B cell (primary cell): Measurements from ENCODE around the gene MEPCE. TPM values are rescaled to one million over a fixed set of nuclear protein-coding genes. Genes with fewer than 3 reads are reported as not detected.

ENCODE experiments used
- ATAC-seq: fragments of 200-7000 bp; cut with Tn5 transposase; one replicate; pipeline ENCODE4 v1.10.0; 2021; ENCODE audit warnings: low read depth, mild to moderate bottlenecking, moderate number of reproducible peaks, moderate library complexity
- CTCF ChIA-PET: fragments of 350-600 bp; sonication (Branson Sonifier 250); formaldehyde crosslinking; loops from one replicate; lab custom pipeline; 2021; ENCODE audit warnings: antibody characterized with exemption, inconsistent platforms; lab: Charles Lee
- POLR2A ChIA-PET: fragments of 350-600 bp; sonication (Branson Sonifier 250); formaldehyde crosslinking; loops from one replicate; lab custom pipeline; 2021; ENCODE audit warnings: antibody characterized with exemption; lab: Charles Lee
- DNase-seq: peaks from one replicate; pipeline ENCODE4 v3.0.0; 2013
- H2AFZ ChIP-seq: 2 replicates; pipeline ENCODE4 v1.6.1; 2012; ENCODE audit warnings: mild to moderate bottlenecking, low read depth, low read length; ENCODE audit not compliant: insufficient read depth, poor library complexity, severe bottlenecking
- H3K27ac ChIP-seq, 2 donors: 1 replicate in 1 of 2; 2 replicates in 1 of 2; pipeline ENCODE4 v1.5.1; 2012 to 2013; ENCODE audit warnings: low read length in 2 of 2, mild to moderate bottlenecking in 2 of 2, moderate library complexity in 1 of 2
- H3K27me3 ChIP-seq, 4 experiments: fragments of 200-600 bp in 1 of 4; sonication (generic) in 1 of 4; replicated peaks in 1 of 4; 1 replicate in 2 of 4; 2 replicates in 2 of 4; pipeline versions ENCODE4 v1.6.1 to v1.7.0; 2013 to 2016; ENCODE audit warnings: low read length in 3 of 4, mild to moderate bottlenecking in 2 of 4, mixed read lengths in 1 of 4, moderate library complexity in 1 of 4; ENCODE audit not compliant: insufficient read depth in 4 of 4, control insufficient read depth in 3 of 4; ENCODE audit errors: control extremely low read depth in 1 of 4
- H3K36me3 ChIP-seq, 2 experiments: replicated peaks in 1 of 2; 1 replicate in 1 of 2; 2 replicates in 1 of 2; pipeline versions ENCODE4 v1.6.1 to v1.7.1; 2013; ENCODE audit warnings: low read length in 1 of 2; ENCODE audit not compliant: insufficient read depth in 2 of 2, control insufficient read depth in 1 of 2; ENCODE audit errors: control extremely low read depth in 1 of 2, extremely low read depth in 1 of 2
- H3K4me1 ChIP-seq, 2 donors: fragments of 200-600 bp in 1 of 2; sonication (generic) in 1 of 2; 1 replicate in 1 of 2; 2 replicates in 1 of 2; pipeline versions ENCODE4 v1.5.1 to v1.6.1; 2013 to 2017; ENCODE audit warnings: low read length in 2 of 2; ENCODE audit not compliant: control insufficient read depth in 2 of 2, insufficient read depth in 2 of 2
- H3K4me2 ChIP-seq: replicated peaks from 2 replicates; pipeline ENCODE3; 2012; ENCODE audit warnings: mild to moderate bottlenecking, low read depth, low read length; ENCODE audit not compliant: poor library complexity, severe bottlenecking
- H3K4me3 ChIP-seq, 5 experiments: fragments of 200-600 bp in 1 of 5; sonication (generic) in 1 of 5; 1 replicate in 3 of 5; 2 replicates in 2 of 5; pipeline versions ENCODE4 v1.5.1 to v1.7.0; 2011 to 2016; ENCODE audit warnings: low read length in 4 of 5, mild to moderate bottlenecking in 4 of 5, low read depth in 2 of 5, control low read depth in 1 of 5, moderate library complexity in 1 of 5; ENCODE audit not compliant: insufficient read depth in 1 of 5; ENCODE audit errors: control extremely low read depth in 1 of 5, extremely low read depth in 1 of 5
- H3K79me2 ChIP-seq: fragments of 200-600 bp; sonication (generic); one replicate; pipeline ENCODE4 v1.6.0; 2016; ENCODE audit warnings: low read length; ENCODE audit not compliant: control insufficient read depth, insufficient read depth
- H3K9ac ChIP-seq: fragments of 200-600 bp; sonication (generic); 2 replicates; pipeline ENCODE4 v1.6.1; 2017; ENCODE audit warnings: mild to moderate bottlenecking, low read length, moderate library complexity
- H3K9me3 ChIP-seq, 3 donors: one replicate each; pipeline versions ENCODE4 v1.6.1 to v1.7.1; 2013; ENCODE audit warnings: low read length in 2 of 3; ENCODE audit not compliant: control insufficient read depth in 2 of 3, insufficient read depth in 1 of 3; ENCODE audit errors: control extremely low read depth in 1 of 3
- H4K20me1 ChIP-seq: 2 replicates; pipeline ENCODE4 v1.6.0; 2012; ENCODE audit warnings: mild to moderate bottlenecking, low read length; ENCODE audit not compliant: insufficient read depth, control insufficient read depth, poor library complexity, severe bottlenecking
- H3K27ac Mint-ChIP-seq: one replicate; pipeline ENCODE4 v1.8.0; 2021; ENCODE audit warnings: mixed read lengths
- H3K27me3 Mint-ChIP-seq: one replicate; pipeline ENCODE4 v1.8.0; 2021; ENCODE audit warnings: mixed read lengths
- H3K4me1 Mint-ChIP-seq: one replicate; pipeline ENCODE4 v1.8.0; 2021; ENCODE audit warnings: mixed read lengths
- H3K4me3 Mint-ChIP-seq: one replicate; pipeline ENCODE4 v1.8.0; 2021; ENCODE audit warnings: mixed read lengths
- H3K9me3 Mint-ChIP-seq: one replicate; pipeline ENCODE4 v1.8.0; 2022; ENCODE audit warnings: mixed read lengths; ENCODE audit not compliant: insufficient read depth
- EZH2 ChIP-seq: IDR thresholded peaks from 2 replicates; pipeline ENCODE4 v1.6.1; 2012; ENCODE audit warnings: borderline replicate concordance, low read depth, mild to moderate bottlenecking, moderate library complexity, low read length; ENCODE audit not compliant: insufficient read depth, poor library complexity, severe bottlenecking
- WGBS: methylation state at CpG from one replicate; pipeline ENCODE4 v1.1.5; 2013; ENCODE audit warnings: missing lambda C conversion rate; ENCODE audit not compliant: insufficient coverage; 5-methylcytosine and 5-hydroxymethylcytosine counted together
- intact Hi-C: fragments of 100-400 bp; cut with micrococcal nuclease; formaldehyde crosslinking; loops from one replicate; pipeline ENCODE4 v1.10.0; 2022
- polyA plus RNA-seq: library from polyadenylated mRNA; depleted of rRNA; stranded (reverse); fragments of >200 nt; gene quantifications from 2 replicates; pipeline ENCODE4 v1.2.3, GENCODE V29; 2012
- total RNA-seq, 2 donors: library from RNA; stranded (reverse); fragments of 120-200 nt in 1 of 2; gene quantifications; 1 replicate in 1 of 2; 2 replicates in 1 of 2; pipeline versions ENCODE4 v1.2.3 to v1.2.4, GENCODE V29; 2013 to 2022
- TF ChIP-seq, protein P1 (sequence below): fragments of 200-600 bp; IDR thresholded peaks from one replicate; pipeline ENCODE4 v1.8.0; 2022; ENCODE audit warnings: antibody characterized with exemption, mild to moderate bottlenecking

MEPCE gene
- total and polyA plus RNA-seq, 2 donors (not counting 1 experiment from before 2014, with no cell fraction given) = 54.5 to 90.6 TPM

DNA sequence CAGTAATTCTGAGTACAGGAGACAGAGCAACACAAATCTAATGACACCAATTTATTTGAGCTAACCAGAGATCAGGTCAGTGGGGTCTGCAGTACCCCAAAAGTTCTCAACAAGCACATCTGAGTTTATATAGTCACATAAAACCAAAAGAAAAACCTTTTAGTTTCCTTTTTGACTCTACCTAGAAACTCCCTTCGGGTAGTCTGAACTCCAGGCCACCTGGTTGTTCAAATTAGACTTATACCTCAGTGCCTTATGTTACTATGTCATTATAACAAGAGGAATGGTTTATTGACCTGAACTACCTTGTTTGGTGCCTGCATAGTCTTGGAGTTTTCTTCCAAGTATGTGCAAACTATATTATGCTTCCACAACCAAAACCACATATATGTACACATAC lies 15.7 kb upstream of the MEPCE start:
- Histone ChIP-seq H3K27ac (peak overlapping the region; percentile 17 to 50), H3K4me1 (peaks cover 23 to 26% of the 10 kb centered on the region in 2 donors), H3K4me3 (no peak overlapping the region), H4K20me1 (no peaks in the 10 kb centered on the region), H3K36me3 (no peaks in the 10 kb centered on the region), H3K9ac (no peak overlapping the region), H3K4me2 (peak overlapping the region; percentile 16), H2AFZ (no peak overlapping the region), H3K79me2 (no peaks in the 10 kb centered on the region), H3K9me3 (no peaks in the 10 kb centered on the region), H3K27me3 (no peaks in the 10 kb centered on the region)
- WGBS = no CpG with 5 or more reads among the region's 1 CpG
- ChIA-PET CTCF (interaction anchor here (0.6 to 1.4 kb wide), 4 partner anchors 27 to 281 kb away, joined by 3 to 5 read pairs (median 4); no protein-coding TSS in a partner anchor), POLR2A (interaction anchor here (0.5 kb wide), 2 partner anchors 36 to 168 kb away, joined by 3 to 7 read pairs; no protein-coding TSS in a partner anchor)
- TF ChIP-seq, protein P1, sequence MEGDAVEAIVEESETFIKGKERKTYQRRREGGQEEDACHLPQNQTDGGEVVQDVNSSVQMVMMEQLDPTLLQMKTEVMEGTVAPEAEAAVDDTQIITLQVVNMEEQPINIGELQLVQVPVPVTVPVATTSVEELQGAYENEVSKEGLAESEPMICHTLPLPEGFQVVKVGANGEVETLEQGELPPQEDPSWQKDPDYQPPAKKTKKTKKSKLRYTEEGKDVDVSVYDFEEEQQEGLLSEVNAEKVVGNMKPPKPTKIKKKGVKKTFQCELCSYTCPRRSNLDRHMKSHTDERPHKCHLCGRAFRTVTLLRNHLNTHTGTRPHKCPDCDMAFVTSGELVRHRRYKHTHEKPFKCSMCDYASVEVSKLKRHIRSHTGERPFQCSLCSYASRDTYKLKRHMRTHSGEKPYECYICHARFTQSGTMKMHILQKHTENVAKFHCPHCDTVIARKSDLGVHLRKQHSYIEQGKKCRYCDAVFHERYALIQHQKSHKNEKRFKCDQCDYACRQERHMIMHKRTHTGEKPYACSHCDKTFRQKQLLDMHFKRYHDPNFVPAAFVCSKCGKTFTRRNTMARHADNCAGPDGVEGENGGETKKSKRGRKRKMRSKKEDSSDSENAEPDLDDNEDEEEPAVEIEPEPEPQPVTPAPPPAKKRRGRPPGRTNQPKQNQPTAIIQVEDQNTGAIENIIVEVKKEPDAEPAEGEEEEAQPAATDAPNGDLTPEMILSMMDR = no peak
- TF ChIP-seq EZH2 = no peak
- H3K27ac Mint-ChIP-seq = no peak overlapping the region
- no peaks in the 10 kb centered on the region for H3K27me3 Mint-ChIP-seq
- ATAC-seq (no peak), DNase-seq (no peak)
- peaks cover 12% of the 10 kb centered on the region for H3K4me1 Mint-ChIP-seq
- no peaks in the 10 kb centered on the region for H3K9me3 Mint-ChIP-seq
- H3K4me3 Mint-ChIP-seq = no peak overlapping the region
- intact Hi-C loops = no loop called here

GRCh38 chr7:100415448-100415847 lies 14.2 kb upstream of the MEPCE start:
- no peak overlapping the region for H3K4me3 ChIP-seq
- Mint-ChIP-seq H3K4me1 (peaks cover 15% of the 10 kb centered on the region), H3K9me3 (no peaks in the 10 kb centered on the region), H3K27me3 (no peaks in the 10 kb centered on the region), H3K4me3 (no peak overlapping the region), H3K27ac (no peak overlapping the region)
- H3K9ac ChIP-seq = no peak overlapping the region
- no peaks in the 10 kb centered on the region for H3K27me3 ChIP-seq
- no peaks in the 10 kb centered on the region for H4K20me1 ChIP-seq
- no peak for DNase-seq
- no peak overlapping the region for H3K4me2 ChIP-seq
- H2AFZ ChIP-seq = no peak overlapping the region
- TF ChIP-seq, protein P1 = no peak
- no peak for TF ChIP-seq EZH2
- ATAC-seq = no peak
- ChIA-PET POLR2A (interaction anchor here (0.7 kb wide), 1 partner anchor 169 kb away, joined by 7 read pairs; no protein-coding TSS in a partner anchor), CTCF (interaction anchor here (0.9 to 1.5 kb wide), 5 partner anchors 8 to 282 kb away, joined by 3 to 11 read pairs (median 3); partner anchors contain the start of gene ZCWPW1)
- no peaks in the 10 kb centered on the region for H3K79me2 ChIP-seq
- no peaks in the 10 kb centered on the region for H3K9me3 ChIP-seq
- H3K4me1 ChIP-seq = peaks cover 18 to 20% of the 10 kb centered on the region in 2 donors
- H3K36me3 ChIP-seq = no peaks in the 10 kb centered on the region
- WGBS = 100% methylated on average over 3 of the region's 5 CpGs
- no peak overlapping the region for H3K27ac ChIP-seq
- intact Hi-C loops = no loop called here
